ENCODE data around the gene SLC8A1. TPM values are rescaled to one million over a fixed set of nuclear protein-coding genes. Genes with fewer than 3 reads are reported as not detected.

The SLC8A1 gene
- total RNA-seq, 2 experiments from 2014 or later, result 0.47 to 0.59 TPM

- TF ChIP-seq CTCF (IDR thresholded peaks at IDR 0.05), result no peak
- Histone ChIP-seq H3K27me3 (ENCODE audit: control insufficient read depth in 1 of 2, insufficient read depth in 2 of 2, low read length in 2 of 2) (no peaks in the 10 kb centered on the region), H3K4me1 (ENCODE audit: insufficient read depth, low read length) (no peaks in the 10 kb centered on the region), H3K36me3 (ENCODE audit: insufficient read depth, low read length) (no peaks in the 10 kb centered on the region), H3K27ac (ENCODE audit: low read depth in 1 of 2, low read length in 2 of 2) (no peak overlapping the region), H3K9me3 (ENCODE audit: control insufficient read depth in 1 of 2, insufficient read depth in 1 of 2, low read length in 2 of 2) (no peaks in the 10 kb centered on the region), H3K4me3 (ENCODE audit: low read length) (no peak overlapping the region)
- H3K27me3 Mint-ChIP-seq, result no peaks in the 10 kb centered on the region
- intact Hi-C loops (cut with DNase I, micrococcal nuclease), result no loop called here
- H3K4me3 Mint-ChIP-seq, result no peak overlapping the region
- DNase-seq (no peak), ATAC-seq (ENCODE audit: poor library complexity) (no peak)
- no peaks in the 10 kb centered on the region for H3K9me3 Mint-ChIP-seq
- H3K36me3 Mint-ChIP-seq (ENCODE audit: low read depth), result no peaks in the 10 kb centered on the region
- POLR2A ChIA-PET, result no interaction called here
- no peaks in the 10 kb centered on the region for H3K4me1 Mint-ChIP-seq (ENCODE audit: low read depth)
- H3K27ac Mint-ChIP-seq, result no peak overlapping the region
- CTCF ChIA-PET, result no interaction called here
Measured at GRCh38 chr2:40102447-40102846, 349.4 kb downstream of the SLC8A1 start.

GRCh38 chr2:40101131-40101575, 350.7 kb downstream of the SLC8A1 start:
- CTCF ChIA-PET, result no interaction called here
- no peak for DNase-seq

GRCh38 chr2:40100676-40101075, 351.2 kb downstream of the SLC8A1 start:
- intact Hi-C loops (cut with DNase I, micrococcal nuclease), result no loop called here
- H3K27ac Mint-ChIP-seq, result no peak overlapping the region

More at GRCh38 chr2:40101131-40101575, 350.7 kb downstream of the SLC8A1 start:
- Histone ChIP-seq H3K36me3 (ENCODE audit: insufficient read depth, low read length) (no peaks in the 10 kb centered on the region), H3K9me3 (ENCODE audit: control insufficient read depth in 1 of 2, insufficient read depth in 1 of 2, low read length in 2 of 2) (no peaks in the 10 kb centered on the region), H3K4me3 (ENCODE audit: low read length) (no peak overlapping the region), H3K4me1 (ENCODE audit: insufficient read depth, low read length) (no peaks in the 10 kb centered on the region), H3K27ac (ENCODE audit: low read depth in 1 of 2, low read length in 2 of 2) (no peak overlapping the region), H3K27me3 (ENCODE audit: control insufficient read depth in 1 of 2, insufficient read depth in 2 of 2, low read length in 2 of 2) (no peaks in the 10 kb centered on the region)
- Mint-ChIP-seq H3K9me3 (no peaks in the 10 kb centered on the region), H3K4me3 (no peak overlapping the region), H3K27me3 (no peaks in the 10 kb centered on the region), H3K4me1 (ENCODE audit: low read depth) (no peaks in the 10 kb centered on the region), H3K36me3 (ENCODE audit: low read depth) (no peaks in the 10 kb centered on the region), H3K27ac (no peak overlapping the region)
- ATAC-seq (ENCODE audit: poor library complexity), result no peak
- POLR2A ChIA-PET, result no interaction called here
- intact Hi-C loops (cut with DNase I, micrococcal nuclease), result no loop called here
- no peak for TF ChIP-seq CTCF (IDR thresholded peaks at IDR 0.05)

More at GRCh38 chr2:40100676-40101075, 351.2 kb downstream of the SLC8A1 start:
- TF ChIP-seq CTCF (IDR thresholded peaks at IDR 0.05), result no peak
- no peaks in the 10 kb centered on the region for H3K9me3 Mint-ChIP-seq
- Histone ChIP-seq H3K27me3 (ENCODE audit: control insufficient read depth in 1 of 2, insufficient read depth in 2 of 2, low read length in 2 of 2) (no peaks in the 10 kb centered on the region), H3K4me1 (ENCODE audit: insufficient read depth, low read length) (no peaks in the 10 kb centered on the region), H3K36me3 (ENCODE audit: insufficient read depth, low read length) (no peaks in the 10 kb centered on the region), H3K27ac (ENCODE audit: low read depth in 1 of 2, low read length in 2 of 2) (no peak overlapping the region), H3K4me3 (ENCODE audit: low read length) (no peak overlapping the region), H3K9me3 (ENCODE audit: control insufficient read depth in 1 of 2, insufficient read depth in 1 of 2, low read length in 2 of 2) (no peaks in the 10 kb centered on the region)
- H3K36me3 Mint-ChIP-seq (ENCODE audit: low read depth), result no peaks in the 10 kb centered on the region
- ATAC-seq (ENCODE audit: poor library complexity) (no peak), DNase-seq (no peak)
- H3K27me3 Mint-ChIP-seq, result no peaks in the 10 kb centered on the region
- ChIA-PET CTCF (no interaction called here), POLR2A (no interaction called here)
- H3K4me1 Mint-ChIP-seq (ENCODE audit: low read depth), result no peaks in the 10 kb centered on the region
- no peak overlapping the region for H3K4me3 Mint-ChIP-seq
